CD14-positive monocyte (primary cell): Measurements from ENCODE around the gene DNM2. TPM values are rescaled to one million over a fixed set of nuclear protein-coding genes. Genes with fewer than 3 reads are reported as not detected.
"Not testable (repeated sequence)": the region's sequence is repeated elsewhere in the genome, so short reads cannot be mapped to it uniquely, and the experiment has no call there.

Experiments used
- DNase-seq, 3 donors: peaks; one replicate each; pipeline ENCODE4 v3.0.0-alpha.2; 2011 to 2022
- H2AFZ ChIP-seq: 2 replicates; pipeline ENCODE4 v1.6.0; 2012; ENCODE audit warnings: mild to moderate bottlenecking, low read depth, low read length, inconsistent platforms; ENCODE audit not compliant: insufficient read depth, poor library complexity, severe bottlenecking
- H3K27ac ChIP-seq, 2 donors: 1 replicate in 1 of 2; 2 replicates in 1 of 2; pipeline ENCODE4 v1.5.1; 2012 to 2013; ENCODE audit warnings: low read length in 2 of 2, control low read depth in 1 of 2, inconsistent platforms in 1 of 2, low read depth in 1 of 2, mild to moderate bottlenecking in 1 of 2
- H3K27me3 ChIP-seq, 2 donors: one replicate each; pipeline versions ENCODE4 v1.6.0 to v1.6.1; 2011 to 2013; ENCODE audit warnings: low read length in 2 of 2; ENCODE audit not compliant: control insufficient read depth in 2 of 2, insufficient read depth in 2 of 2
- H3K36me3 ChIP-seq, 2 donors: replicated peaks in 1 of 2; 1 replicate in 1 of 2; 2 replicates in 1 of 2; pipeline versions ENCODE4 v1.5.1 to v1.6.1; 2012 to 2013; ENCODE audit warnings: low read length in 2 of 2, control low read depth in 1 of 2, inconsistent platforms in 1 of 2, mild to moderate bottlenecking in 1 of 2; ENCODE audit not compliant: insufficient read depth in 2 of 2, control insufficient read depth in 1 of 2
- H3K4me1 ChIP-seq, 2 donors: 1 replicate in 1 of 2; 2 replicates in 1 of 2; pipeline versions ENCODE4 v1.5.1 to v1.6.1; 2012 to 2013; ENCODE audit warnings: low read length in 2 of 2, control low read depth in 1 of 2, inconsistent platforms in 1 of 2, mild to moderate bottlenecking in 1 of 2, moderate library complexity in 1 of 2; ENCODE audit not compliant: insufficient read depth in 2 of 2, control insufficient read depth in 1 of 2
- H3K4me2 ChIP-seq: replicated peaks from 2 replicates; pipeline ENCODE3; 2012; ENCODE audit warnings: low read length, moderate library complexity, mild to moderate bottlenecking; ENCODE audit not compliant: poor library complexity, severe bottlenecking; ENCODE audit errors: extremely low read depth
- H3K4me3 ChIP-seq, 3 experiments: fragments of 200-600 bp in 1 of 3; sonication (generic) in 1 of 3; replicated peaks in 1 of 3; 1 replicate in 2 of 3; 2 replicates in 1 of 3; pipeline ENCODE4 v1.5.1; 2011 to 2013; ENCODE audit warnings: low read length in 3 of 3, mild to moderate bottlenecking in 3 of 3, control low read depth in 2 of 3, low read depth in 2 of 3, inconsistent platforms in 1 of 3, moderate library complexity in 1 of 3
- H3K79me2 ChIP-seq: 2 replicates; pipeline ENCODE4 v1.6.0; 2012; ENCODE audit warnings: mild to moderate bottlenecking, control low read depth, inconsistent platforms, low read length, moderate library complexity; ENCODE audit not compliant: insufficient read depth
- H3K9ac ChIP-seq: 2 replicates; pipeline ENCODE4 v1.6.0; 2017; ENCODE audit warnings: low read length, mild to moderate bottlenecking; ENCODE audit not compliant: insufficient read depth, poor library complexity, severe bottlenecking
- H3K9me3 ChIP-seq, 2 donors: replicated peaks in 1 of 2; 1 replicate in 1 of 2; 2 replicates in 1 of 2; pipeline versions ENCODE4 v1.5.1 to v1.6.1; 2012 to 2013; ENCODE audit warnings: low read length in 2 of 2, control low read depth in 1 of 2; ENCODE audit not compliant: control insufficient read depth in 1 of 2, insufficient read depth in 1 of 2
- H4K20me1 ChIP-seq: 2 replicates; pipeline ENCODE4 v1.6.0; 2012; ENCODE audit warnings: mild to moderate bottlenecking, low read length, control low read depth, moderate library complexity; ENCODE audit not compliant: insufficient read depth
- H3K27ac Mint-ChIP-seq, 7 donors: one replicate each; pipeline ENCODE4 v1.8.0; 2020; ENCODE audit warnings: mild to moderate bottlenecking in 7 of 7, mixed read lengths in 7 of 7, moderate library complexity in 6 of 7, inconsistent platforms in 2 of 7
- H3K27me3 Mint-ChIP-seq, 3 donors: one replicate each; pipeline ENCODE4 v1.8.0; 2021 to 2022; ENCODE audit warnings: low read depth in 3 of 3, mild to moderate bottlenecking in 3 of 3, mixed read lengths in 3 of 3, moderate library complexity in 3 of 3, inconsistent platforms in 1 of 3
- H3K36me3 Mint-ChIP-seq, 2 donors: one replicate each; pipeline ENCODE4 v1.8.0; 2020; ENCODE audit warnings: mixed read lengths in 2 of 2, inconsistent platforms in 1 of 2, mild to moderate bottlenecking in 1 of 2
- H3K4me1 Mint-ChIP-seq: one replicate; pipeline ENCODE4 v1.8.0; 2020; ENCODE audit warnings: mild to moderate bottlenecking, mixed read lengths
- H3K4me3 Mint-ChIP-seq, 2 donors: one replicate each; pipeline ENCODE4 v1.8.0; 2020; ENCODE audit warnings: mild to moderate bottlenecking in 2 of 2, mixed read lengths in 2 of 2, moderate library complexity in 1 of 2
- H3K9me3 Mint-ChIP-seq, 7 donors: one replicate each; pipeline ENCODE4 v1.8.0; 2020 to 2022; ENCODE audit warnings: mixed read lengths in 7 of 7, mild to moderate bottlenecking in 6 of 7, moderate library complexity in 6 of 7, inconsistent platforms in 2 of 7
- WGBS: methylation state at CpG from one replicate; pipeline ENCODE4 v1.1.5; 2013; ENCODE audit warnings: missing lambda C conversion rate; ENCODE audit not compliant: insufficient coverage; 5-methylcytosine and 5-hydroxymethylcytosine counted together
- intact Hi-C, 2 donors: fragments of 100-400 bp; cut with micrococcal nuclease; formaldehyde crosslinking; loops; one replicate each; pipeline versions ENCODE4 v1.15.0 to v1.15.1; 2023
- polyA plus RNA-seq, 3 donors: library from polyadenylated mRNA; depleted of rRNA in 1 of 3; unstranded in 2 of 3; stranded (reverse) in 1 of 3; fragments of 300-500 nt in 2 of 3; fragments of >200 nt in 1 of 3; fragmentation: Illumina TruSeq in 2 of 3; gene quantifications; 1 replicate in 2 of 3; 2 replicates in 1 of 3; pipeline ENCODE4 v1.2.3, GENCODE V29; 2012 to 2021
- TF ChIP-seq, protein P1 (sequence below): fragments of 200-600 bp; IDR thresholded peaks from one replicate; pipeline ENCODE4 v1.8.0; 2022; ENCODE audit warnings: antibody characterized with exemption, mild to moderate bottlenecking

The DNM2 gene
- polyA plus RNA-seq, 3 donors = 53.0 to 186 (median 69.5) TPM

DNA sequence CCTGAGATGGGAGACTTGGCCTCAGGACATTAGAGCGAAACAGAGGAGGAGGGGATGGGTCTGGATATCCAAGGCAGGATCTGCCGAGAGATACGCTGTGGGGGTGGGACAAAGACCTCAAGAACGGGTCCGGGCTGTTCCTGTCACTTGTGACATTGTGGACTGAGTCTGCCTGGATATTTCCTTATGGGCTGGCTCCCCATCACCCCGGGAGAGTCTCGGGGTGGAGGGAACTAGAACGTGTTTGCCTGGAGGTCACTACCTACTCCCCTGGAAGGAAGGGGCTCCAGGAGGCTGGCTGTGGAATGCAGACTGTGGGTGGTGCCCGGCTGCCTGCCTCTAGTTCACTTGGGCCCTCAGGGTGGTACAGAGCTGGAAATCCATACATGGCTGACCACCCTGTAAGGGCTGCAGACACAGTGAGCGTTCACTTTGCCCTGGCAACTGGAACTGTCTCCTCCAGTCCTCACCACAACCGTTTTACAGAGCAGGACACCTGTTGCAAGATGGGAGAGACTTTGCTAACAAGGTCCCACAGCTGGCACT is 26.4 kb downstream of the DNM2 start:
- WGBS = 95% methylated on average over 9 of the region's 11 CpGs
- Histone ChIP-seq H3K4me2 (no peak overlapping the region), H3K79me2 (peaks cover 100% of the 10 kb centered on the region), H3K27me3 (no peaks in the 10 kb centered on the region), H3K27ac (peak overlapping the region in 1 of 2 donors; percentile 59), H3K36me3 (peaks cover 0 to 11% of the 10 kb centered on the region in 2 donors), H4K20me1 (peaks cover 98% of the 10 kb centered on the region), H3K4me3 (no peak overlapping the region), H3K9me3 (no peaks in the 10 kb centered on the region), H2AFZ (no peak overlapping the region), H3K9ac (no peak overlapping the region), H3K4me1 (peaks cover 42 to 54% of the 10 kb centered on the region in 2 donors)
- Mint-ChIP-seq H3K4me3 (no peak overlapping the region), H3K9me3 (no peaks in the 10 kb centered on the region), H3K4me1 (peaks cover 71% of the 10 kb centered on the region), H3K27me3 (peaks cover 0 to 2% (median 0%) of the 10 kb centered on the region in 3 donors), H3K27ac (peak overlapping the region in 4 of 7 donors; percentile 21 to 74 (median 47)), H3K36me3 (peaks cover 8 to 27% of the 10 kb centered on the region in 2 donors)
- DNase-seq = no peak
- TF ChIP-seq, protein P1, sequence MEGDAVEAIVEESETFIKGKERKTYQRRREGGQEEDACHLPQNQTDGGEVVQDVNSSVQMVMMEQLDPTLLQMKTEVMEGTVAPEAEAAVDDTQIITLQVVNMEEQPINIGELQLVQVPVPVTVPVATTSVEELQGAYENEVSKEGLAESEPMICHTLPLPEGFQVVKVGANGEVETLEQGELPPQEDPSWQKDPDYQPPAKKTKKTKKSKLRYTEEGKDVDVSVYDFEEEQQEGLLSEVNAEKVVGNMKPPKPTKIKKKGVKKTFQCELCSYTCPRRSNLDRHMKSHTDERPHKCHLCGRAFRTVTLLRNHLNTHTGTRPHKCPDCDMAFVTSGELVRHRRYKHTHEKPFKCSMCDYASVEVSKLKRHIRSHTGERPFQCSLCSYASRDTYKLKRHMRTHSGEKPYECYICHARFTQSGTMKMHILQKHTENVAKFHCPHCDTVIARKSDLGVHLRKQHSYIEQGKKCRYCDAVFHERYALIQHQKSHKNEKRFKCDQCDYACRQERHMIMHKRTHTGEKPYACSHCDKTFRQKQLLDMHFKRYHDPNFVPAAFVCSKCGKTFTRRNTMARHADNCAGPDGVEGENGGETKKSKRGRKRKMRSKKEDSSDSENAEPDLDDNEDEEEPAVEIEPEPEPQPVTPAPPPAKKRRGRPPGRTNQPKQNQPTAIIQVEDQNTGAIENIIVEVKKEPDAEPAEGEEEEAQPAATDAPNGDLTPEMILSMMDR = no peak
- intact Hi-C loops = no loop called here

DNA sequence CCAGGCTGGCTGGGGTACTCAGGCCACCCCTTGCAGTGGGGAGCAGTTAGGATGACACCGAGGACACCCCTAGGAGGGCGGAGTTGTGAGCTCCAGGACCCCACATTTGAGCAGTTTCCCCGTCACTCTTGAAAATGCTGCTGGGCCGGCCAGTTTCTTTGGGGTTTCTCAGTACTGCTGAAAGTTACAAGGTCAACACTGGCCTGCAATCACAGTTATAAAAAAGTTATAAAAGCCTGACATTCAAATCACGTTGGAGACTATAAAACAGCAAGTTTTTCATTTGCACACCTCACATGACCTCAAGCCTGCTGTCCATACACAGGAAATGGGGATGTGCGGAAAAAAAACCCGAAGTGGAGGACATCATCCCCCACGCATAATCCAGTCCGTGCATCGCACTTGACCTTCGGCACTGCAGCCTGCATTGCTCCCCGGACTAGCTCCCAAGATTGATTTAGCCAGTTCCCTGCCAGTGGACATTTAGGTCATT is 27.0 kb downstream of the DNM2 start:
- intact Hi-C loops = no loop called here
- TF ChIP-seq, protein P1 = no peak
- peaks cover 8 to 27% of the 10 kb centered on the region in 2 donors for H3K36me3 Mint-ChIP-seq
- H3K9me3 Mint-ChIP-seq = no peaks in the 10 kb centered on the region
- peaks cover 73% of the 10 kb centered on the region for H3K4me1 Mint-ChIP-seq
- no peak overlapping the region for H3K9ac ChIP-seq
- H3K79me2 ChIP-seq = peaks cover 100% of the 10 kb centered on the region
- peak overlapping the region in 1 of 2 donors; percentile 59 for H3K27ac ChIP-seq
- peaks cover 43 to 55% of the 10 kb centered on the region in 2 donors for H3K4me1 ChIP-seq
- no peak for DNase-seq
- no peak overlapping the region for H2AFZ ChIP-seq
- peaks cover 0 to 2% (median 0%) of the 10 kb centered on the region in 3 donors for H3K27me3 Mint-ChIP-seq
- no peak overlapping the region for H3K4me3 Mint-ChIP-seq
- no peaks in the 10 kb centered on the region for H3K9me3 ChIP-seq
- H3K4me3 ChIP-seq = no peak overlapping the region
- H3K4me2 ChIP-seq = no peak overlapping the region
- H4K20me1 ChIP-seq = peaks cover 98% of the 10 kb centered on the region
- H3K27me3 ChIP-seq = no peaks in the 10 kb centered on the region
- H3K27ac Mint-ChIP-seq = peak overlapping the region in 2 of 7 donors; percentile 48 to 75
- 93% methylated on average over 10 of the region's 12 CpGs for WGBS
- peaks cover 0 to 11% of the 10 kb centered on the region in 2 donors for H3K36me3 ChIP-seq

DNA sequence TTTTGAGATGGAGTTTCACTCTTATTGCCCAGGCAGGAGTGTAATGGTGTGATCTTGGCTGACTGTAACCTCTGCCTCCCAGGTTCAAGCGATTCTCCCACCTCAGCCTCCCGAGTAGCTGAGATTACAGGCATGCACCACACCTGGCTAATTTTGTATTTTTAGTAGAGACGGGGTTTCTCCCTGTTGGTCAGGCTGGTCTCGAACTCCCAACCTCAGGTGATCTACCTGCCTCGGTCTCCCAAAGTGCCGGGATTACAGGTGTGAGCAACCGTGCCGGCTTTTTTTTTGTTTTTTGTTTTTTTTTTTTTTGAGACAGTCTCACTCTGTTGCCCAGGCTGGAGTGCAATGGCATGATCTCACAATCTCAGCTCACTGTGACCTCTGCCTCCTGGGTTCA is 28.6 kb downstream of the DNM2 start:
- no CpG with 5 or more reads among the region's 8 CpGs for WGBS
- peaks cover 99% of the 10 kb centered on the region for H4K20me1 ChIP-seq
- H3K4me1 ChIP-seq = peaks cover 54 to 63% of the 10 kb centered on the region in 2 donors
- Mint-ChIP-seq H3K4me1 (peaks cover 76% of the 10 kb centered on the region), H3K36me3 (peaks cover 8 to 24% of the 10 kb centered on the region in 2 donors), H3K27ac (peak overlapping the region in 2 of 7 donors; percentile 10 to 46)
- intact Hi-C loops, H3K4me3 Mint-ChIP-seq, H2AFZ ChIP-seq, H3K27me3 Mint-ChIP-seq, H3K9ac ChIP-seq, H3K4me2 ChIP-seq, DNase-seq, H3K27me3 ChIP-seq, H3K27ac ChIP-seq, H3K9me3 Mint-ChIP-seq, H3K9me3 ChIP-seq, H3K4me3 ChIP-seq: not testable (repeated sequence)
- peaks cover 0 to 11% of the 10 kb centered on the region in 2 donors for H3K36me3 ChIP-seq
- peaks cover 100% of the 10 kb centered on the region for H3K79me2 ChIP-seq
